Right lobe of liver (tissue), 4 donors: ENCODE measurements around the gene HSPA12B.

Experiments used
- POLR2A ChIP-seq: fragments of 450-650 bp; IDR thresholded peaks from one replicate; pipeline ENCODE4 v1.6.1; 2017; ENCODE audit warnings: antibody characterized with exemption, mild to moderate bottlenecking
- TF ChIP-seq, protein P1 (sequence below), 4 donors: fragments of 200-600 bp in 3 of 4; fragments of 450-650 bp in 1 of 4; IDR thresholded peaks; one replicate each; pipeline versions ENCODE4 v1.5.1 to v1.8.0; 2016 to 2022; ENCODE audit warnings: antibody characterized with exemption in 4 of 4, mild to moderate bottlenecking in 2 of 4
- donor health status: DM: no; HTN: no; CAD: no.
- donor health status: DM: no; HTN: no; CAD: no.
- donor health status: DM: no; HTN: yes; CAD: no.

GRCh38 chr20:3686421-3686820 is 46.1 kb upstream of the HSPA12B start:
- TF ChIP-seq POLR2A, result no peak
- TF ChIP-seq, protein P1, sequence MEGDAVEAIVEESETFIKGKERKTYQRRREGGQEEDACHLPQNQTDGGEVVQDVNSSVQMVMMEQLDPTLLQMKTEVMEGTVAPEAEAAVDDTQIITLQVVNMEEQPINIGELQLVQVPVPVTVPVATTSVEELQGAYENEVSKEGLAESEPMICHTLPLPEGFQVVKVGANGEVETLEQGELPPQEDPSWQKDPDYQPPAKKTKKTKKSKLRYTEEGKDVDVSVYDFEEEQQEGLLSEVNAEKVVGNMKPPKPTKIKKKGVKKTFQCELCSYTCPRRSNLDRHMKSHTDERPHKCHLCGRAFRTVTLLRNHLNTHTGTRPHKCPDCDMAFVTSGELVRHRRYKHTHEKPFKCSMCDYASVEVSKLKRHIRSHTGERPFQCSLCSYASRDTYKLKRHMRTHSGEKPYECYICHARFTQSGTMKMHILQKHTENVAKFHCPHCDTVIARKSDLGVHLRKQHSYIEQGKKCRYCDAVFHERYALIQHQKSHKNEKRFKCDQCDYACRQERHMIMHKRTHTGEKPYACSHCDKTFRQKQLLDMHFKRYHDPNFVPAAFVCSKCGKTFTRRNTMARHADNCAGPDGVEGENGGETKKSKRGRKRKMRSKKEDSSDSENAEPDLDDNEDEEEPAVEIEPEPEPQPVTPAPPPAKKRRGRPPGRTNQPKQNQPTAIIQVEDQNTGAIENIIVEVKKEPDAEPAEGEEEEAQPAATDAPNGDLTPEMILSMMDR (IDR thresholded peaks at IDR 0.05), result no peak
